Measurements from ENCODE around the gene SCRT2.

The SCRT2 gene

DNA sequence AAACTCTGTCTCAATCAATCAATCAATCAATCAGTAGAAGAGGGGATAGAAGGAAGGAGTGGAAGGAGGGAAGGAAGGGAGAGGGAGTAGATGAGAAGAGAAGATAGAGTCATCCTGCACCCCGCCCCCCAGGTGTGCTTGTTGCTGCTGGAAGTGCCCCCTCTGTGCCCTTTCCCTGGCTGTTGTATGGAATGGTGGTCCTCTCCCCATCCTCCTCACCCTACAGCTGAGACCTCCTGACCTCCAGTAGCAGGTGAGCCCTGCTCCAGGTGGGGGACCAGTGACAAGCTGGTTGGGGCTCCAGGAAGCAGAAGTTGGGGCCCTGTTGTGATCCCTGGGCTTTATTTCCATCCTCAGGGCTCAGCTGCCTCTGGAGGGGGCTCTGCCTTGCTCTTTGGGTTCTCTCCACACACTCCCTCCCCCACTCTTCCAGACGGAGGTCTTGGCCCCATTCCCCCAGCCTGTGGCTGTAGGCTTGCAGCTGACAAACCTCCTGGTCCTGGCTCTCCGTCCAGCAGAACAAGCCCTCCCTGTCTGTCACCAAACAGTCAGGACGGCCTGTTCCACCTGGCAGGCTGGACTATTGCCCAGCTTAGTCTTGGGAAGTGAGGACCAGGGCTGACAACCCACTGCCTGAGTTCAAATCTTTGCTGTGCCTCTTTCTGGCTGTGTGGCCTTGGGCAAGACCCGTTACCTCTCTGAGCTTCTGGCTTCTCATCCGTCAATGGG, 26.0 kb upstream of the SCRT2 start:
- DNase-seq (ENCODE audit: low read depth), result peak; percentile 74
- no peak overlapping the region for H3K4me3 ChIP-seq (ENCODE audit: low read depth, low read length)

DNA sequence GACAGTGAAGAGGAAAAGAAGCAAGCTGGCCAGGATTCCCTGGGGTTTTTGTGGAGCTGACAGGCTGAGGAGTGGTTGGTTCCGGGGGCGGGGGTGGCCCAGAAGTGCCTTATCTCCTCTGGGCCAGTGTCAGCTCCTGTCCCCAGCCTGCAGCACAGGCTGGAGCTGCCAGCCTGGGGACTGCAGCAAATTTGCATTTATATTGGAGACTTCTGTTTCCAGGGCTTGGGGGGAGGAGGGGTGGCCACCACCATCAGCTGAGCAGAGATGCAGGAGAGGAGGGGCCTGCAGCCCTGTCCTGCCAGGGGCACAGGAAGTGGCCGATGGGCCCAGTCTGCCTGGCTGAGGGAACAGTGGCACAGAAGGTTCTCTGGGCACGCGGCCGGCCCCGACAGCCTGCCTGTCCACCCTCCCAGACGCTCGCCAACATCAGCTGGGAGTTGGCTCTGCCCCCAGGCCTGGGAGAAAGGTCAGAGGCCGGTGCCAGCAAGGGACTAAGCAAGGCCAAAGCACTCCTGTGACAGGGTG, 24.3 kb upstream of the SCRT2 start:
- TF ChIP-seq, protein P1, sequence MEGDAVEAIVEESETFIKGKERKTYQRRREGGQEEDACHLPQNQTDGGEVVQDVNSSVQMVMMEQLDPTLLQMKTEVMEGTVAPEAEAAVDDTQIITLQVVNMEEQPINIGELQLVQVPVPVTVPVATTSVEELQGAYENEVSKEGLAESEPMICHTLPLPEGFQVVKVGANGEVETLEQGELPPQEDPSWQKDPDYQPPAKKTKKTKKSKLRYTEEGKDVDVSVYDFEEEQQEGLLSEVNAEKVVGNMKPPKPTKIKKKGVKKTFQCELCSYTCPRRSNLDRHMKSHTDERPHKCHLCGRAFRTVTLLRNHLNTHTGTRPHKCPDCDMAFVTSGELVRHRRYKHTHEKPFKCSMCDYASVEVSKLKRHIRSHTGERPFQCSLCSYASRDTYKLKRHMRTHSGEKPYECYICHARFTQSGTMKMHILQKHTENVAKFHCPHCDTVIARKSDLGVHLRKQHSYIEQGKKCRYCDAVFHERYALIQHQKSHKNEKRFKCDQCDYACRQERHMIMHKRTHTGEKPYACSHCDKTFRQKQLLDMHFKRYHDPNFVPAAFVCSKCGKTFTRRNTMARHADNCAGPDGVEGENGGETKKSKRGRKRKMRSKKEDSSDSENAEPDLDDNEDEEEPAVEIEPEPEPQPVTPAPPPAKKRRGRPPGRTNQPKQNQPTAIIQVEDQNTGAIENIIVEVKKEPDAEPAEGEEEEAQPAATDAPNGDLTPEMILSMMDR (IDR thresholded peaks at IDR 0.05; ENCODE audit: control insufficient read depth, extremely low read depth, insufficient read depth), result no peak
- H3K4me3 ChIP-seq (ENCODE audit: low read depth, low read length), result no peak overlapping the region
- peak; percentile 59 for DNase-seq (ENCODE audit: low read depth)

More for the DNA sequence above, 26.0 kb upstream of the SCRT2 start:
- TF ChIP-seq, protein P1 (IDR thresholded peaks at IDR 0.05; ENCODE audit: control insufficient read depth, extremely low read depth, insufficient read depth), result no peak

DNA sequence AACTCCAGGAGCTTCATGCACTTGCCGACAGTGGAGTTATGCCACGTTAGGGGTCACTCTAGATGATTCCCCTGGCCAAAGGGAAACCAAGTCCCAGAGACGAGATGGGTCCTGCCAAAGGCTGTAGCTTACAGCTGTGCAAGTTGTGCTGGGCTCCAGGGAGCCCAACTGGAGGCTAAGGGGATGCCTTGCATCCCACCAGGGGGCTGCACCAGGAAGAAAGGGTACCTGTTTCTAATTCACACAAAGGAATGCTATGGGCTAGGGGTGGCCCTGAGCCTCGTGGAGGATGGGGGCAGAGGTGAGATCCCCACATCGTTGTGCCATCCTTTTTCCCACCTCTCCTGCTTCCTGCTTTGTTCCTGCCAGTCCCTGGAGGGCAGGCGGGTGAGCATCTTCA, 23.7 kb upstream of the SCRT2 start:
- no peak overlapping the region for H3K4me3 ChIP-seq (ENCODE audit: low read depth, low read length)
- DNase-seq (ENCODE audit: low read depth), result no peak
- TF ChIP-seq, protein P1 (IDR thresholded peaks at IDR 0.05; ENCODE audit: control insufficient read depth, extremely low read depth, insufficient read depth), result no peak

DNA sequence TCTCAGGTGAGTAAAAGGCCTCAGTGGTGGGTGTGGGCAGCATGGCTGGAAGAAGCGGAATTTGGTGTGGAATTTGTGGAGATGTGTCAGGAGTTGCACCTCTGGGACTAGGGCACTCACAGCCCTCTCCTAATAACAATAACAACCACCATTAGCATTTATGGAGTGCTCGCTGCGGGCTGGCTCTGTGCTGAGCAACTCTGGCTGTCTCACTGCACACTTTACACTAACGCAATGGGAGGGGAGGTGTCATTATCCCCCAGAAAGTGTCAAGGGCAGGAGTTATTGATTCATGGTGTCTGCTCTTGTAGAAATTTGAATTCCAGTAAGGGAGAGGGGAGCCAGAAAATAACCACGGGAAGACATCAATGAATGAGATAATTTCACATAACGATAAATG, 22.7 kb upstream of the SCRT2 start:
- DNase-seq (ENCODE audit: low read depth), result no peak
- TF ChIP-seq, protein P1 (IDR thresholded peaks at IDR 0.05; ENCODE audit: control insufficient read depth, extremely low read depth, insufficient read depth), result no peak
- H3K4me3 ChIP-seq (ENCODE audit: low read depth, low read length), result no peak overlapping the region

DNA sequence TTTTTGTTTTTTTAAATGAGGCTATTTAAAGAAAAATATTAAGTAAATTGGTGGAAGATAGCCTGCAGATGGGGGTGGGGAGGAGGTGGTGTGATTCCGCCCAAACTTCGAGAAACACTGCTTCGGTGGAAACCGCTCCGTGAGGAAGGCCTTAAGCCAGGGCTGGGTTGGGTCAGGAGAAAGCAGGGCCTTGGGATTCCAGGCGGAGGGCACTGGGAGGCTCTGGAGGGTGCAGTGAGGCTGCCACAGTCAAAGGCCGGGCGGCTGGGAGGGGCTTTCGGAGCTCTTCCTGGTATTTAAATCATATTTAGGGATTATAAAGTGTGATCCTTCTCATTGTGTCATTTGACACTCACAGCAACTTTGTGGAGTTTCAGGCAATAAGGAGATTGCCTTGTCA, 22.2 kb upstream of the SCRT2 start:
- no peak for DNase-seq (ENCODE audit: low read depth)
- TF ChIP-seq, protein P1 (IDR thresholded peaks at IDR 0.05; ENCODE audit: control insufficient read depth, extremely low read depth, insufficient read depth), result no peak
- no peak overlapping the region for H3K4me3 ChIP-seq (ENCODE audit: low read depth, low read length)

DNA sequence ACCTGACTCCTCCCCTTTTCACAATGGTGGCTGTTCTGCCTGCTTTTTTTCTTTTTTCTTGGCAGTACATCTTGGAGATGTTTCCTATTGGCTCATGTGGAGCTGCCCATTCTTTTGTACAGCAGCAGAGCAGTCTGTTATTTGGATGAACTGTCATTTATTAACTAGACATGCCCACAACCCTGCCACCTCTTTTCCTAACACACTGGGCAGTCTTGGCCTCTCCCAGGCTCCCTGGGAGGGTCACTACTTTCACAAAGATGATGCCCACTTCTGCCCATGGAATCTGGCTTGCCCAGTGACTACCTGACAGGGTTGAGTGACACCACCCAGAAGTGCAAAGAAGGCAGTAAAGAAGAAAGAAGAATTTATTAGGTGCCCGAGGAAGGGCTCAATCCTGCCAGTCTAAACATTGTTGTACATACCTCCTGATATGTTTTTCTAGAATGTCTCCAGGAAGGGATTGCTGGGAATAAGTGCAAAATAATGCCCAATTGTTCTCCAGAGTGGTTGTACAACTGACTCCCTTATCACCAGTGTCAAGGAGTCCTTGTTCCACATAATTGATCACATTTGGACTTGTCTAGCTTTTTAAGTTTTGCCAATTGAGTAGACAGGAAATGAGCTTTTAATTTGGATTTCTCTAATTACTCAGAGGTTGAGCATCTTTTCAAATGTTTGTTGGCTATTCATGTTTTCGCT, 19.7 kb upstream of the SCRT2 start:
- H3K4me3 ChIP-seq (ENCODE audit: low read depth, low read length), result no peak overlapping the region
- DNase-seq (ENCODE audit: low read depth), result peak; percentile 58
- TF ChIP-seq, protein P1 (IDR thresholded peaks at IDR 0.05; ENCODE audit: control insufficient read depth, extremely low read depth, insufficient read depth), result no peak

Measured in LNCaP clone FGC (cell line).